Panc1 (cell line): ENCODE data around the gene PCED1B. TPM values are rescaled to one million over a fixed set of nuclear protein-coding genes. Genes with fewer than 3 reads are reported as not detected.

Source experiments
- ATAC-seq: fragments of 200-7000 bp; cut with Tn5 transposase; 2 replicates; pipeline ENCODE4 v1.9.1; 2020; ENCODE audit warnings: mild to moderate bottlenecking, moderate library complexity
- BruUV-seq: library from RNA; stranded (reverse); fragments of 400-500 nt; replicated peaks from 2 replicates; lab custom pipeline; 2021; lab: Mats Ljungman, UMichigan
- CTCF ChIA-PET: fragments of 300-600 bp; sonication (Branson Sonifier 250); formaldehyde crosslinking; loops from one replicate; lab custom pipeline; 2022; ENCODE audit warnings: antibody characterized with exemption; lab: Charles Lee
- POLR2A ChIA-PET: fragments of 300-600 bp; sonication (Branson Sonifier 250); formaldehyde crosslinking; loops from one replicate; lab custom pipeline; 2022; ENCODE audit warnings: antibody characterized with exemption; lab: Charles Lee
- DNase-seq: peaks from one replicate; pipeline ENCODE4 v3.0.0-alpha.2; 2010; ENCODE audit warnings: low read depth, low spot score
- H3K27ac ChIP-seq: 2 replicates; pipeline ENCODE4 v1.5.1; 2011; ENCODE audit warnings: mild to moderate bottlenecking, low read length, inconsistent platforms
- H3K27me3 ChIP-seq: fragments of 200-500 bp; sonication (Bioruptor generic); 2 replicates; pipeline ENCODE4 v1.6.0; 2014; ENCODE audit warnings: low read length, inconsistent platforms; ENCODE audit not compliant: control insufficient read depth, insufficient read depth
- H3K36me3 ChIP-seq: fragments of 200-500 bp; sonication (Bioruptor generic); 2 replicates; pipeline ENCODE4 v1.5.1; 2014; ENCODE audit warnings: inconsistent platforms, mild to moderate bottlenecking, low read length, moderate library complexity; ENCODE audit not compliant: control insufficient read depth, insufficient read depth
- H3K4me1 ChIP-seq: 2 replicates; pipeline ENCODE4 v1.5.1; 2011; ENCODE audit warnings: inconsistent platforms, mild to moderate bottlenecking, low read length, moderate library complexity; ENCODE audit not compliant: control insufficient read depth, insufficient read depth
- H3K4me3 ChIP-seq, 2 experiments: 2 replicates each; pipeline ENCODE4 v1.5.1; 2011 to 2012; ENCODE audit warnings: low read depth in 2 of 2, low read length in 2 of 2, mild to moderate bottlenecking in 2 of 2, inconsistent platforms in 1 of 2, moderate library complexity in 1 of 2
- H3K9me3 ChIP-seq: fragments of 200-500 bp; sonication (Bioruptor generic); 2 replicates; pipeline ENCODE4 v1.5.1; 2014; ENCODE audit warnings: low read depth, mild to moderate bottlenecking, inconsistent platforms, low read length, moderate library complexity; ENCODE audit not compliant: control insufficient read depth, insufficient read depth
- CTCF ChIP-seq: fragments of 450-650 bp; IDR thresholded peaks from 2 replicates; pipeline ENCODE4 v1.5.1; 2017; ENCODE audit warnings: mild to moderate bottlenecking
- POLR2AphosphoS5 ChIP-seq: IDR thresholded peaks from 2 replicates; pipeline ENCODE4 v1.6.1; 2012; ENCODE audit warnings: mild to moderate bottlenecking, low read depth, low read length, moderate library complexity
- REST ChIP-seq, 2 experiments: IDR thresholded peaks; 2 replicates each; pipeline ENCODE4 v1.6.1; 2011 to 2012; ENCODE audit warnings: low read depth in 2 of 2, control low read depth in 1 of 2, low read length in 1 of 2, mild to moderate bottlenecking in 1 of 2, moderate library complexity in 1 of 2; ENCODE audit not compliant: insufficient read depth in 1 of 2
- SIN3A ChIP-seq: IDR thresholded peaks from 2 replicates; pipeline ENCODE4 v1.6.1; 2012; ENCODE audit warnings: low read depth, mild to moderate bottlenecking, low read length, moderate library complexity, borderline replicate concordance; ENCODE audit not compliant: insufficient read depth
- TCF7L2 ChIP-seq: IDR thresholded peaks from 2 replicates; pipeline ENCODE4 v1.6.1; 2011; ENCODE audit warnings: mild to moderate bottlenecking, low read depth, low read length, inconsistent platforms
- in situ Hi-C: cut with HindIII; loops from 2 replicates; pipeline ENCODE4 v1.10.0; 2016; ENCODE audit warnings: low sequenced_read_pairs, low pct_unique_long_range_greater_than_20kb
- intact Hi-C: fragments of 100-400 bp; cut with micrococcal nuclease; formaldehyde crosslinking; loops from one replicate; pipeline ENCODE4 v1.10.0; 2022; ENCODE audit not compliant: unreplicated experiment
- total RNA-seq: library from RNA; stranded (reverse); gene quantifications from one replicate; pipeline ENCODE4 v1.2.1, GENCODE V29; 2021; ENCODE audit not compliant: unreplicated experiment

Gene PCED1B
- total RNA-seq, 1 experiment from 2014 or later = 0.82 TPM

- DNase-seq = no peak
- H3K27me3 ChIP-seq = no peaks in the 10 kb centered on the region
- H3K4me3 ChIP-seq = no peak overlapping the region
- H3K27ac ChIP-seq = no peak overlapping the region
- no peak for ATAC-seq
- ChIA-PET POLR2A (no interaction called here), CTCF (no interaction called here)
- H3K4me1 ChIP-seq = no peaks in the 10 kb centered on the region
- no peaks in the 10 kb centered on the region for H3K9me3 ChIP-seq
- TF ChIP-seq TCF7L2 (no peak), SIN3A (no peak), REST (IDR thresholded peaks at IDR 0.05; ENCODE audit: insufficient read depth in 1 of 2, low read depth in 2 of 2, low read length in 1 of 2) (no peak)
- BruUV-seq = no TSS peak
- in situ Hi-C loops = no loop called here
- intact Hi-C loops = no loop called here
- no peaks in the 10 kb centered on the region for H3K36me3 ChIP-seq
Measured at GRCh38 chr12:47236109-47236714, 156.8 kb downstream of the PCED1B start.

GRCh38 chr12:47237751-47238211, 158.4 kb downstream of the PCED1B start:
- no peak for TF ChIP-seq CTCF
- TF ChIP-seq SIN3A = no peak
- no peak for TF ChIP-seq TCF7L2
- no peak for TF ChIP-seq REST (IDR thresholded peaks at IDR 0.05; ENCODE audit: insufficient read depth in 1 of 2, low read depth in 2 of 2, low read length in 1 of 2)
- TF ChIP-seq POLR2AphosphoS5 = no peak
- BruUV-seq = no TSS peak

More at GRCh38 chr12:47237751-47238211, 158.4 kb downstream of the PCED1B start:
- DNase-seq (no peak), ATAC-seq (no peak)
- Histone ChIP-seq H3K36me3 (no peaks in the 10 kb centered on the region), H3K4me3 (no peak overlapping the region), H3K4me1 (no peaks in the 10 kb centered on the region), H3K27ac (no peak overlapping the region), H3K27me3 (no peaks in the 10 kb centered on the region), H3K9me3 (no peaks in the 10 kb centered on the region)
- ChIA-PET CTCF (no interaction called here), POLR2A (no interaction called here)
- intact Hi-C loops (no loop called here), in situ Hi-C loops (no loop called here)
